Endothelial cell of umbilical vein (primary cell): ENCODE measurements around the gene SRCAP. TPM values are rescaled to one million over a fixed set of nuclear protein-coding genes. Genes with fewer than 3 reads are reported as not detected.

Source experiments
- BruUV-seq: library from RNA; stranded (reverse); fragments of 400-500 nt; replicated peaks from 2 replicates; lab custom pipeline; 2021; lab: Mats Ljungman, UMichigan
- CTCF ChIA-PET: fragments of 300-600, 350-600 bp; sonication (Branson Sonifier 250); formaldehyde crosslinking; loops from one replicate; lab custom pipeline; 2021; ENCODE audit warnings: antibody characterized with exemption, inconsistent platforms; lab: Charles Lee
- POLR2A ChIA-PET: fragments of 300-600, 350-600 bp; sonication (Branson Sonifier 250); formaldehyde crosslinking; loops from one replicate; lab custom pipeline; 2021; ENCODE audit warnings: antibody characterized with exemption, inconsistent platforms; lab: Charles Lee
- DNase-seq: peaks from one replicate; pipeline ENCODE4 v3.0.0-alpha.2; 2011; ENCODE audit warnings: low read depth, low spot score
- FAIRE-seq: peaks from 2 replicates; lab custom pipeline; 2011; peaks lifted over from hg19 to GRCh38; lab: Jason Lieb, UNC
- H2AFZ ChIP-seq: 2 replicates; pipeline ENCODE4 v1.6.0; 2012; ENCODE audit warnings: low read depth, low read length, control low read depth, inconsistent platforms
- H3K27ac ChIP-seq: 2 replicates; pipeline ENCODE4 v1.5.1; 2011; ENCODE audit warnings: low read depth, mild to moderate bottlenecking, control low read depth, low read length, moderate library complexity; ENCODE audit not compliant: insufficient read depth
- H3K27me3 ChIP-seq, 2 experiments: 2 replicates each; pipeline versions ENCODE4 v1.6.0 to v1.6.1; 2011; ENCODE audit warnings: low read length in 2 of 2, mixed read lengths in 1 of 2; ENCODE audit not compliant: control insufficient read depth in 2 of 2, insufficient read depth in 2 of 2
- H3K36me3 ChIP-seq, 2 experiments: 2 replicates in 1 of 2; 3 replicates in 1 of 2; pipeline ENCODE4 v1.5.1; 2011; ENCODE audit warnings: low read length in 2 of 2, mild to moderate bottlenecking in 1 of 2, moderate library complexity in 1 of 2; ENCODE audit not compliant: control insufficient read depth in 2 of 2, insufficient read depth in 2 of 2; ENCODE audit errors: extremely low read depth in 1 of 2
- H3K4me1 ChIP-seq: 3 replicates; pipeline ENCODE4 v1.5.1; 2011; ENCODE audit warnings: mild to moderate bottlenecking, low read length; ENCODE audit not compliant: control insufficient read depth, insufficient read depth; ENCODE audit errors: extremely low read depth
- H3K4me2 ChIP-seq: 2 replicates; pipeline ENCODE4 v1.6.1; 2011; ENCODE audit warnings: low read length, control low read depth, mixed read lengths; ENCODE audit not compliant: insufficient read depth
- H3K4me3 ChIP-seq, 3 experiments: fragments of 200-600 bp in 1 of 3; sonication (generic), shearing (Covaris generic) in 1 of 3; replicated peaks in 1 of 3; 2 replicates each; pipeline ENCODE4 v1.5.1; 2011 to 2016; ENCODE audit warnings: control low read depth in 3 of 3, low read length in 3 of 3, mild to moderate bottlenecking in 2 of 3, inconsistent platforms in 1 of 3, low read depth in 1 of 3, moderate library complexity in 1 of 3; ENCODE audit not compliant: insufficient read depth in 1 of 3
- H3K79me2 ChIP-seq: 2 replicates; pipeline ENCODE4 v1.6.0; 2012; ENCODE audit warnings: low read length, inconsistent platforms; ENCODE audit not compliant: control insufficient read depth, insufficient read depth
- H3K9ac ChIP-seq: replicated peaks from 2 replicates; pipeline ENCODE3; 2011; ENCODE audit warnings: low read length, control low read depth; ENCODE audit not compliant: insufficient read depth; ENCODE audit errors: extremely low read depth
- H3K9me1 ChIP-seq: replicated peaks from 3 replicates; pipeline ENCODE4 v1.6.0; 2011; ENCODE audit warnings: mild to moderate bottlenecking, low read length; ENCODE audit not compliant: control insufficient read depth, insufficient read depth; ENCODE audit errors: extremely low read depth
- H3K9me3 ChIP-seq: replicated peaks from 2 replicates; pipeline ENCODE4 v1.5.1; 2012; ENCODE audit warnings: low read length, inconsistent platforms; ENCODE audit not compliant: control insufficient read depth, insufficient read depth
- H4K20me1 ChIP-seq: replicated peaks from 2 replicates; pipeline ENCODE3; 2011; ENCODE audit warnings: mild to moderate bottlenecking, low read length; ENCODE audit not compliant: control insufficient read depth, insufficient read depth; ENCODE audit errors: extremely low read depth
- CTCF ChIP-seq, 2 donors: IDR thresholded peaks; 1 replicate in 1 of 2; 2 replicates in 1 of 2; pipeline ENCODE4 v1.5.1; 2011; ENCODE audit warnings: low read length in 2 of 2, mild to moderate bottlenecking in 2 of 2, moderate library complexity in 2 of 2, control low read depth in 1 of 2, inconsistent platforms in 1 of 2, low read depth in 1 of 2; ENCODE audit not compliant: insufficient read depth in 1 of 2; ENCODE audit errors: extremely low read depth in 1 of 2
- EZH2 ChIP-seq: IDR thresholded peaks from 2 replicates; pipeline ENCODE4 v1.6.1; 2012; ENCODE audit warnings: borderline replicate concordance, low read depth, mild to moderate bottlenecking, moderate library complexity, low read length, inconsistent platforms; ENCODE audit not compliant: severe bottlenecking
- FOS ChIP-seq: IDR thresholded peaks from 2 replicates; pipeline ENCODE4 v1.6.1; 2011; ENCODE audit warnings: mild to moderate bottlenecking, low read length, moderate library complexity, borderline replicate concordance; ENCODE audit not compliant: insufficient read depth
- GATA2 ChIP-seq: IDR thresholded peaks from 2 replicates; pipeline ENCODE4 v1.7.0; 2011; ENCODE audit warnings: low read depth, mild to moderate bottlenecking, moderate library complexity, mixed read lengths, low read length; ENCODE audit not compliant: insufficient read length, insufficient read depth
- JUN ChIP-seq: IDR thresholded peaks from 2 replicates; pipeline ENCODE4 v1.6.1; 2011; ENCODE audit warnings: borderline replicate concordance, low read depth; ENCODE audit not compliant: insufficient read length, insufficient read depth
- MYC ChIP-seq: IDR thresholded peaks from one replicate; pipeline ENCODE4 v1.6.1; 2011; ENCODE audit warnings: mild to moderate bottlenecking, low read depth, low read length
- POLR2A ChIP-seq: IDR thresholded peaks from 2 replicates; pipeline ENCODE4 v1.6.1; 2012; ENCODE audit warnings: low read depth, mild to moderate bottlenecking, control low read depth, low read length
- POLR2AphosphoS5 ChIP-seq: IDR thresholded peaks from 2 replicates; pipeline ENCODE4 v1.6.1; 2012; ENCODE audit warnings: low read depth, mild to moderate bottlenecking, control low read depth, low read length, moderate library complexity; ENCODE audit not compliant: insufficient read depth
- dilution Hi-C: fragments of 300-500 bp; cut with MboI; formaldehyde crosslinking; loops from one replicate; pipeline ENCODE4 v1.15.0; 2019; ENCODE audit warnings: low sequenced_read_pairs; ENCODE audit not compliant: extremely low pct_ligation_motif_present
- intact Hi-C: fragments of 100-400 bp; cut with micrococcal nuclease; formaldehyde crosslinking; loops from one replicate; pipeline ENCODE4 v1.10.0; 2022
- polyA plus RNA-seq, 4 experiments: library from polyadenylated mRNA; depleted of rRNA in 3 of 4; stranded (reverse) in 3 of 4; unstranded in 1 of 4; fragments of >200 nt; gene quantifications; 2 replicates each; pipeline versions ENCODE4 v1.2.1 to v1.2.3, GENCODE V29; 2011 to 2012; ENCODE audit warnings: missing spikeins in 1 of 4
- total RNA-seq: library from RNA; stranded (reverse); gene quantifications from 2 replicates; pipeline ENCODE4 v1.2.3, GENCODE V29; 2021
- TF ChIP-seq, protein P1 (sequence below): IDR thresholded peaks from 2 replicates; pipeline ENCODE4 v1.6.1; 2011; ENCODE audit not compliant: insufficient read depth, insufficient read length

SRCAP gene
- total and polyA plus RNA-seq, 2 donors (not counting 3 experiments of a cell fraction or from before 2014, with no cell fraction given), result 11.0 to 77.7 TPM

- Histone ChIP-seq H3K9me3 (no peaks in the 10 kb centered on the region), H3K27ac (no peak overlapping the region), H3K27me3 (no peaks in the 10 kb centered on the region), H3K79me2 (peaks cover 43% of the 10 kb centered on the region), H3K36me3 (peaks cover 23 to 64% of the 10 kb centered on the region in 2 experiments), H2AFZ (no peak overlapping the region), H3K4me3 (no peak overlapping the region), H3K9me1 (no peaks in the 10 kb centered on the region), H3K9ac (no peak overlapping the region), H3K4me2 (no peak overlapping the region), H3K4me1 (peaks cover 12% of the 10 kb centered on the region), H4K20me1 (no peaks in the 10 kb centered on the region)
- dilution Hi-C loops, result no loop called here
- DNase-seq (no peak), FAIRE-seq (no peak)
- TF ChIP-seq, protein P1, sequence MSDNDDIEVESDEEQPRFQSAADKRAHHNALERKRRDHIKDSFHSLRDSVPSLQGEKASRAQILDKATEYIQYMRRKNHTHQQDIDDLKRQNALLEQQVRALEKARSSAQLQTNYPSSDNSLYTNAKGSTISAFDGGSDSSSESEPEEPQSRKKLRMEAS, result no peak
- no peak for TF ChIP-seq MYC
- TF ChIP-seq CTCF (IDR thresholded peaks at IDR 0.05; ENCODE audit: extremely low read depth in 1 of 2, insufficient read depth in 1 of 2, low read depth in 1 of 2, low read length in 2 of 2), result no peak
- TF ChIP-seq FOS, result no peak
- no peak for TF ChIP-seq JUN
- no peak for TF ChIP-seq POLR2AphosphoS5
- no peak for TF ChIP-seq POLR2A
- TF ChIP-seq GATA2, result no peak
- no peak for TF ChIP-seq EZH2
- intact Hi-C loops, result no loop called here
- CTCF ChIA-PET, result interaction anchor here (1.0 kb wide), 1 partner anchor 10 kb away, joined by 4 read pairs; no protein-coding TSS in a partner anchor
- POLR2A ChIA-PET, result no interaction called here
- no TSS peak for BruUV-seq
Measured at GRCh38 chr16:30663820-30664219, 35.2 kb upstream of the SRCAP start.
